Activated naive CD4-positive, alpha-beta T cell treated with anti-CD3 and anti-CD28 coated beads, Interleukin-2, amount 50 U/mL, for 24 hours (primary cell): Measurements from ENCODE around the gene TMEM80.
A peak's percentile ranks its signal among the peaks of the same experiment; 100 is the strongest.

Source experiments
- H3K27ac Mint-ChIP-seq: one replicate; pipeline ENCODE4 v1.8.0; 2021; ENCODE audit warnings: mild to moderate bottlenecking, mixed read lengths
- H3K27me3 Mint-ChIP-seq: one replicate; pipeline ENCODE4 v1.8.0; 2021; ENCODE audit warnings: mixed read lengths
- H3K36me3 Mint-ChIP-seq: one replicate; pipeline ENCODE4 v1.8.0; 2021; ENCODE audit warnings: mixed read lengths
- H3K4me1 Mint-ChIP-seq: one replicate; pipeline ENCODE4 v1.8.0; 2021; ENCODE audit warnings: mixed read lengths
- H3K4me3 Mint-ChIP-seq: one replicate; pipeline ENCODE4 v1.8.0; 2021; ENCODE audit warnings: mild to moderate bottlenecking, mixed read lengths
- H3K9me3 Mint-ChIP-seq: one replicate; pipeline ENCODE4 v1.8.0; 2021; ENCODE audit warnings: mixed read lengths

Gene TMEM80

GRCh38 chr11:691710-692590 lies 3.7 kb upstream of the TMEM80 start:
- H3K4me1 Mint-ChIP-seq = peaks cover 35% of the 10 kb centered on the region
- no peaks in the 10 kb centered on the region for H3K9me3 Mint-ChIP-seq
- H3K27ac Mint-ChIP-seq = peak overlapping the region; percentile 61

DNA sequence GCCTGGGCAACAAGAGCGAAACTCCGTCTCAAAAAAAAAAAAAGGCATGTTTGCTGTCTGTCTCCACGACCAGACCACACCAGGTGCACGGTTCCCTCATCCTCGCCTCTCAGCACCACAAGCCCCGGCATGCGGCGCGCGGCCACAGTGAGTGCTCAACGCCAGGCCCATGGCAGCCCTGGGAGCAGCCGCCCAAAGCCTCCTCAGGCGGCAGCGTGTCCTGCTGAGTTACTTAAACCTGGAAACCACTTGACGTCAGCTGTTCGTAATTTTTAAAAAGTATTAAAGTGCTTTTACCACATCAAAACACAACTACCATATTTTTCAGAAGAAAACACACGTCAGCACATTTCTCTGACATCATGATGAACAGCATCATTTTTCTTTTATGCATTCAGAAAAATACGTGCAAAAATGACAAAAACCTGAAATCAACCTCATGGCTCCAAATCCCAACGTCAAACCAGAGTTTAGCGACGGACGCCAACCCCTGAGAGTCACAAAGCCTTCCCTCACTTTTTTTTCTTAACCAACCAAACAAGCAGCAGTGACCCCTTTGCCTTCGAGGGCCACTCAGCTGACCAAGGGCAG lies 2.7 kb upstream of the TMEM80 start:
- Mint-ChIP-seq H3K9me3 (no peaks in the 10 kb centered on the region), H3K27ac (peak overlapping the region; percentile 90), H3K36me3 (no peaks in the 10 kb centered on the region), H3K27me3 (no peaks in the 10 kb centered on the region), H3K4me1 (peaks cover 44% of the 10 kb centered on the region), H3K4me3 (peak overlapping the region; percentile 86)

More at GRCh38 chr11:691710-692590, 3.7 kb upstream of the TMEM80 start:
- Mint-ChIP-seq H3K36me3 (peaks cover 6% of the 10 kb centered on the region), H3K27me3 (no peaks in the 10 kb centered on the region), H3K4me3 (peak overlapping the region; percentile 65)

DNA sequence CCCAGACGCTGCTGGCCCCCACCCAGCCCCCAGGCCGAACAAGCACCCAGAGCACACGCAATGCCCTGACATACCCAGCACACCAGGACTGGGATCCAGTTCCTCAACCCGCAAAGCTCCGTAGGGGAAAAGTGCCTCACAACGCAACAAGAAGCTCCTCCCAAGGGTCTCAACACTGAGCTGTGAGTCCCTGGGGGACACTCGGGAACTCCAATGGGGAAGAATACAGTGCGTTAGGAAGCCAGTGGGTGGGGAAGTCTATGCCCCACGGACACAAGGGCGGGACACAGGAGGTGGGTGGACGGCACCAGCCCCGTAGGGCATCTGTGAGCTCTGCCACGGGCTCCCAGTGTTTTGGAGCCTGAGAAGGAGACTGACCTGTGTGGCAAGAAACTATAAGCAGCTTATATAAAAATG lies 2.2 kb upstream of the TMEM80 start:
- Mint-ChIP-seq H3K4me3 (peak overlapping the region; percentile 86), H3K27ac (peak overlapping the region; percentile 90), H3K27me3 (no peaks in the 10 kb centered on the region), H3K36me3 (no peaks in the 10 kb centered on the region), H3K9me3 (no peaks in the 10 kb centered on the region), H3K4me1 (peaks cover 49% of the 10 kb centered on the region)

GRCh38 chr11:693887-694562 lies 1.6 kb upstream of the TMEM80 start:
- peaks cover 49% of the 10 kb centered on the region for H3K4me1 Mint-ChIP-seq

GRCh38 chr11:694563-695287 lies 891 bp upstream of the TMEM80 start, which contains the start of gene DEAF1:
Gene DEAF1 (minus strand): TSS chr11:695222. CDS start chr11:695047, 175 bp downstream.
- H3K36me3 Mint-ChIP-seq = no peaks in the 10 kb centered on the region
- peak within 1 kb of the TSS; percentile 98 for H3K27ac Mint-ChIP-seq
- H3K27me3 Mint-ChIP-seq = no peaks in the 10 kb centered on the region
- H3K4me1 Mint-ChIP-seq = peaks cover 49% of the 10 kb centered on the region
- H3K4me3 Mint-ChIP-seq = peak within 1 kb of the TSS; percentile 87
- no peaks in the 10 kb centered on the region for H3K9me3 Mint-ChIP-seq

More at GRCh38 chr11:693887-694562, 1.6 kb upstream of the TMEM80 start:
- H3K27ac Mint-ChIP-seq = peak overlapping the region; percentile 90
- no peaks in the 10 kb centered on the region for H3K36me3 Mint-ChIP-seq
- H3K4me3 Mint-ChIP-seq = peak overlapping the region; percentile 86
- no peaks in the 10 kb centered on the region for H3K9me3 Mint-ChIP-seq
- no peaks in the 10 kb centered on the region for H3K27me3 Mint-ChIP-seq

DNA sequence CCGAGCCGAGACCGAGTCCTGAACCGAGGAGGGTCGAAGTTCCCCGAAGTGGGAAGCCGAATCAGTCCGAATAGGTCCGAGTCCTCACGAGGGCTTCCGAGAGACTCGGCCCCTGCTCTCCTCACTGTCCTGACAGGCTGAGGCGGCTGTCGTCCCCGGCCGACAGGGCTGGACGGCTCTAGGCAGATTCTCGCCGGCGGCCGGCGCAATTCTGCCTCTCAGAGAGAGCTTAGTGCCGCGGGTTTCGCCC lies 403 bp upstream of the TMEM80 start:
- Mint-ChIP-seq H3K9me3 (no peaks in the 10 kb centered on the region), H3K4me1 (peaks cover 49% of the 10 kb centered on the region), H3K4me3 (peak overlapping the region; percentile 87), H3K36me3 (no peaks in the 10 kb centered on the region), H3K27me3 (no peaks in the 10 kb centered on the region), H3K27ac (peak overlapping the region; percentile 98)

GRCh38 chr11:696955-697491 lies 1.4 kb downstream of the TMEM80 start:
- Mint-ChIP-seq H3K9me3 (no peaks in the 10 kb centered on the region), H3K36me3 (no peaks in the 10 kb centered on the region), H3K27ac (peak overlapping the region; percentile 81), H3K27me3 (no peaks in the 10 kb centered on the region), H3K4me3 (peak overlapping the region; percentile 53), H3K4me1 (peaks cover 35% of the 10 kb centered on the region)

DNA sequence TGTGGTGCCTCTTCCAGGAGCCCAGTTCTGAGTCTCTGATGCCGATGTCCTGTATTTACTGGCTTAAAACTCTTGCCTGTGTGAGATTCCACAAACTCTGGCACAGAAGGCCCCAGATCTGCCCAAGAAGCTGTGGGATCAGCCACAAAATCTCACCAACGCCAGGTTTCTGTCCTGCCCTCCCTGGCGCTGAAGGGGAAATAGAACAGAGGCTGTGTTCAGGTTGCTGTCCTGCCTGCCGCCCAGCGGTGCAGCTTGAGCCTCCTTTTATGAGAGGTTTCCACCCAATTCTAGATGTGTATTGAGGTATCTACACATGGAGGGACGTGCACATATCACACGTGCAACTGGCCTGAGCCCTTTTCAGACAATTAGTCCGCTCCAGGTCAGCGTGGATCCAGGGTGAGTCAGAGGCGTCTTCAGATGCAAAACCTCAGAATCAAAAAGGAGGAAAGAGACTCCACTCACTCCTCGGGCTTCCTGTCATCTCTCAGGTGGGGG lies 2.2 kb downstream of the TMEM80 start:
- Mint-ChIP-seq H3K4me1 (peaks cover 30% of the 10 kb centered on the region), H3K27me3 (no peaks in the 10 kb centered on the region), H3K9me3 (no peaks in the 10 kb centered on the region), H3K4me3 (peak overlapping the region; percentile 53), H3K36me3 (no peaks in the 10 kb centered on the region), H3K27ac (no peak overlapping the region)

DNA sequence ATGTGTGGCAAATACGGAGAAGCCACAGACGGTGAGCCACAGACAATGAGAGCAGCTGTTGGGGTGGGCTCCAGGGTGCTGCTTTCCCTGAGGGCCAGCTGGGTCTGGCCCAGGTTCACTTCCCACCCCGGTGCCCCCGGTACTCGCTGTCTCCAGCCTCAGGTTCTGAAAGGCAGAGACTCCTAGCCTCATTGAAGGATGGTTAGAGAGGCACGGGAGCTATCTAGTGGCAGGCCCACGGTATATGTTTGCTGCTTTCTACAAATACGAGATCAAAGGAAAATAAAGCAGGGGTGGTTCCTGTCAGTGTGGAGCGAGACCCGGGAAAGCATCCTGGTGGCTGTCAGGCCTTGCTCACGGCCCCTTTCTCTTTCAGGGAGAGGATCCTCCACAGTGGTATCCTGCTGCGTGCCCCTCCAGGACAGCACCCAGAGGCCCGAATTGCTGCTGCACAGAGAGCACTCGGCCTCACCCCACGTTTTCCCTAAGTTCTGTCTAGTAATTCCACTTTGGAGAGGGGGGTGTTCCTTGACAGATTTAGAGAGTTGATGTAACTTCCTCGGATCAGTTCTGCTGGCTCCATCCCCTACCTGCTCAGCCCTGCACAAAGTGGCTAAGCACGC lies 3.0 kb downstream of the TMEM80 start:
- H3K4me1 Mint-ChIP-seq = peaks cover 22% of the 10 kb centered on the region
- H3K36me3 Mint-ChIP-seq = no peaks in the 10 kb centered on the region
- no peak overlapping the region for H3K27ac Mint-ChIP-seq
- H3K27me3 Mint-ChIP-seq = no peaks in the 10 kb centered on the region
- H3K4me3 Mint-ChIP-seq = no peak overlapping the region
- H3K9me3 Mint-ChIP-seq = no peaks in the 10 kb centered on the region

DNA sequence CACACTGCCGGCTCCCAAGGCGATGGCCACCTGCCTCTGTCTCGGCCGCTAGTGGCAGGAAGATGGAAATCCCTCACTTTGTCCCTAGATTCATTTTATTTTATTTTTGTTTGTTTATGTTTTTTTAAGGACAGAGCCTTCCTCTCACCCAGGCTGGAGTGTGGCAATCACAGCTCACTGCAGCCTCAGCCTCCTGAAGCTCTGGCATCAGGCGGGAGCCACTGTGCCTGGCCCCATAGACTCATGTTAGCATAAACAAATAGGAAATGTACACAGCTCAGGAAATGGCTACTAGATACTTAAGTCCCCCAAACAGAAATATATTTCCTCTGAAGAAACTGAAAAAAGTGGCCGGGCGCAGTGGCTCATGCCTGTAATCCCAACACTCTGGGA lies 3.5 kb downstream of the TMEM80 start:
- Mint-ChIP-seq H3K27ac (no peak overlapping the region), H3K4me3 (no peak overlapping the region), H3K27me3 (no peaks in the 10 kb centered on the region), H3K36me3 (no peaks in the 10 kb centered on the region), H3K9me3 (no peaks in the 10 kb centered on the region), H3K4me1 (peaks cover 20% of the 10 kb centered on the region)

- H3K36me3 Mint-ChIP-seq = no peaks in the 10 kb centered on the region
- H3K27ac Mint-ChIP-seq = no peak overlapping the region
- no peaks in the 10 kb centered on the region for H3K9me3 Mint-ChIP-seq
- no peaks in the 10 kb centered on the region for H3K27me3 Mint-ChIP-seq
- H3K4me1 Mint-ChIP-seq = peaks cover 20% of the 10 kb centered on the region
- H3K4me3 Mint-ChIP-seq = no peak overlapping the region
These were observed 4.1 kb downstream of the TMEM80 start for GRCh38 chr11:699753-700152.

DNA sequence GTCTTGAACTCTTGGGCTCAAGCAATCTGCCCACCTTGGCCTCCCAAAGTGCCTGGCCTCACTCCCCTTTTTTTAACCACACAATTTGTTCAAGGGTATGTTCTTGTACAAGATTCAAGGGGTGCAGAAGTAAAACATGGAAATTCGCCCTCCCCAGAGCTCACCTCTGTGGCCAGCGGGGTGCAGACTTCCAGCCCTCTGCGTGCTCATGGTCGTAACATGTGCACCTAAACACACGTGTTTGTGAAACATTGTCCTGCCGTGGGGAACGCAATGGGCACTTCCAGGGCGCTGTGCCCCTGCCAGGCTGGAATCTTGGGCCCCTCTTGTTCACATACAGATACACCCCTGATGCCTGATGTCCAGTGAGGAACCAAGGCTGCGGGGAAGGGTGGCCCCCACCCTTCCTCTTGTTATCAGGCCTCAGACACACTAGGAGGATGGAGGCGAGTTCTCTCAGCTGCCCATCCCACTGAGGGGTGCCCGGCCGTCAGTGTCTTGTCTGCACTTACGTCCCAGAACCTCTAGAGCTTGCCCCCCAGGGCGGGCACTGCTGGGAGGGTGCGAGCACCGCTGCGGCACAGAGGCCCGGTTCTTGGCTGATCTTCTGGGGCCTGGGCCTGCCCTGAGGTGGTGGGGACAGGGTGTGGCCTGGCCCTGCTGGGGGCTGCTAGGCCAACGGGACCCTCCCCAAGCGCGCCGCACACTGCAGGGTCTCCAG lies 6.3 kb downstream of the TMEM80 start:
- no peaks in the 10 kb centered on the region for H3K36me3 Mint-ChIP-seq
- no peak overlapping the region for H3K27ac Mint-ChIP-seq
- H3K27me3 Mint-ChIP-seq = no peaks in the 10 kb centered on the region
- no peaks in the 10 kb centered on the region for H3K9me3 Mint-ChIP-seq
- H3K4me1 Mint-ChIP-seq = peaks cover 14% of the 10 kb centered on the region
- H3K4me3 Mint-ChIP-seq = no peak overlapping the region

GRCh38 chr11:702462-703461 lies 7.1 kb downstream of the TMEM80 start:
- Mint-ChIP-seq H3K4me3 (no peak overlapping the region), H3K27ac (no peak overlapping the region), H3K36me3 (no peaks in the 10 kb centered on the region), H3K27me3 (no peaks in the 10 kb centered on the region), H3K4me1 (peaks cover 7% of the 10 kb centered on the region), H3K9me3 (no peaks in the 10 kb centered on the region)
